Stimulated activated CD8-positive, alpha-beta memory T cell treated with anti-CD3 and anti-CD28 coated beads, Interleukin-7, amount 100 ng/mL, for 1 hour (primary cell): ENCODE results near the gene AGXT.
A peak's percentile ranks its signal among the peaks of the same experiment; 100 is the strongest.

Experiments
- DNase-seq, 2 donors: peaks; one replicate each; pipeline ENCODE4 v3.0.0-alpha.2; 2020; ENCODE audit warnings: low read depth in 2 of 2

The AGXT gene

DNA sequence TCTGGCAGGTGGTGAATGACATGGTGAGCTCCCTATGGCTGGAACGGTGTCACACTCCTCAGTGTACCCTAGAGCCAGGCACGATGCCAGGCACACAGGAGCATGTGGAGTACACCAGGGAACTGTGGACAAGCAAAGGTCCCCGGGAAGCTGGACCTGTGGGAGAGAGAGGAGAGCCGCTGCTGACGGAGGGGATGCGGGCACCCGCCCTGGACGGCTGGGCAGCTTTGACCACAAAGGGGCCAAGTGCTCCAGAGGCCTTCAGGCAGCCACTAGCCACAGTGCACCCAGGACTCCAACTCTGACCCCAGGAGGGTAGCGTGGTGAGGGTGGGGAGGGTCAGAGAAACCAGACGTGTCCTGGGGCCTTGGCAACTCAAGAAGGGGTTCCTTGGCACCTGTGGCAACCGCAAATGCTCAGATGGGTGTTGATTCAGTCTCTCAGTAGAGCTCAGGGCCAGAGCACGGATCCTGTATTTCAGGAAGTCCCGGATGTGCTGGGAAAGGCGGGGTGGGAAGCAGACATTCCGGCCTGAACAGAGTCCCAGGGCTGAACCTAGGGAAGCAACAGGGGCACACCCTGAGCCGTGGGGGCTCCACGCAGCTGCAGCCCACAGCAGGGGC lies 29.6 kb downstream of the AGXT start:
- no peak for DNase-seq

DNA sequence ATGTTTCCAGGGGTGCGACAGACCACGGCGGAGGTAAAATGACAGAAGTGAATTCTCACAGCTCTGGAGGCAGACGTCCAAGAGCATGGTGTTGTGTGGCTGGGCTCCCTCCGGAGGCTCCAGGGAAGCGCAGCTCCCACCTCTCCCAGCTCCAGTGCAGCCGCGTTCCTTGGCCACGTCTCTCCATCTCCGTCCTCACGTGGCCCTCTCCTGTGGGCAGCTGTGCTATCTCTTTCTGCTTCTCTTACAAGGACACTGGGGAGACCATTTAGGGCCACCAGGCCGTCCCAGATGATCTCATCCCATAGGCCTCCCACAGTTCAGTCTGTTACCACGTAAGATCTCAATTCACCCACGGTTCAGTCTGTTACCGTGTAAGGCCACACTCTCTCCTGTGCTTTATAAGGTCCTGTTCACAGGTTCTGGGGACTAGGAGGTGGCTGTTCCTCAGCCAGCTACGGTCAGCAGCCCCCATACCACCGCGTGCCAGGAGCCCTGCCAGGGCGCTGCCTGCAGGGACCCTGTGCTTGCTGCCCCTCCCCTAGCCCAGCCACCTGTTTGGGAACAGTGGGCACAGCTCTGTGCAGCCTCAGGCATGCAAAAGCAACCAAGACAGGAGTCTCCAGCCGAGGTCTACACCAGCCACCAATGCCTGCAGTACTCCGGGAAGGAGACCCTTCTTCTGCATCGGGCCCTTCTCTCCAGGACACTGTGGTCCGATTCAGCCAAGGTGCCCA lies 30.3 kb downstream of the AGXT start:
- DNase-seq: no peak

DNA sequence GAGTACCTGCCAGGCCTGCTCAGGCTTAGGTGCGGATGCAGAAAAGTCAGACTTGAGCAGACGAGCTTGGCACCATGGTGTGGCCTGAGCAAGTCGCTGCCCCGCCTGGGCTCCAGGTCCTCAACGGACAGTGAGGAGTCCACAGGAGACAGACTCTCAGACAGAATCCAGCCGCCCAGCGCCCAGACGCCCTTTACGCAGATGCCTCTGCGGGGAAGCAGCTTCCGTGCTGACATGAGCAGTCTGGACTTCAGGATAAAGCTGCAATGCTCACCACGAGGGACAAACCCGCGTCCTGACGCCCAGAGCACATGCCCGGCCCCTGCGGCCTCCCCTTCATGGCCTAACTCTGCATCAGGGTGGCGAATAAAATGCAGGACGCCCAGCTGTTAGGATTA lies 30.8 kb downstream of the AGXT start:
- no peak for DNase-seq

DNA sequence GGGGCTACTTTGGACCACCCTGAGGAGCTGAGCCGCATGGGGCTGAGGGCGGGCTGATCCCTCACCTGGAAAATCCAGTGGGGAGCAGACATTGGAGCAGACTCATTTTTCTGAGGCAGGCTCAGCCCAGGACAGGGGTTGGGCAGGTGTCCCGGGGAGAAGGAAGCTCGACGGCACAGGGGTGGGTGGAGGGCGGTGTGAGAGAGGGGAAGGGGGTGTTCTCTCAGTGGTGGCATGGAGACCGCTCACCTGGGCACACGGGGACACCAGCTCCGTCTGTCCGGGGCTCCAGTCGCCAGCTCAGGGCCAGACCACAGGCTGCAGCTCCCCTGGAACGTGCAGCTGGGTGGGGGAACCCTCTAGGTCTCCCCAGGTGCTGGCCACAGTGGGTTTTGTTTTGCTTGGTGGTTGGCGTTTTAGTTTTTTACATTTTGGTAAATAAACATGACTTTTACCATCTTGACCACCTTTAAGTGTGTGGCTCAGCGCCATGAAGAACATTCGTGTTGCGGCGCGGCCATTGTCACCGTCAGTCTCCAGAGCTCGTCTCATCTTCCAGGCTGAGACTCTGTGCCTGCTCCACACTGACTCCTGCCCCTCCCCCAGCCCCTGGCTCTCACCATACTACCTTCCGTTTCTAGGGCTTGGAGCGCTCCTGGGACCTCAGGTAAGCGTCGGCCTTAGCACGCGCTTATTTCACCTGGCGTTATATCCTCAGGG lies 31.7 kb downstream of the AGXT start:
- DNase-seq: no peak

DNA sequence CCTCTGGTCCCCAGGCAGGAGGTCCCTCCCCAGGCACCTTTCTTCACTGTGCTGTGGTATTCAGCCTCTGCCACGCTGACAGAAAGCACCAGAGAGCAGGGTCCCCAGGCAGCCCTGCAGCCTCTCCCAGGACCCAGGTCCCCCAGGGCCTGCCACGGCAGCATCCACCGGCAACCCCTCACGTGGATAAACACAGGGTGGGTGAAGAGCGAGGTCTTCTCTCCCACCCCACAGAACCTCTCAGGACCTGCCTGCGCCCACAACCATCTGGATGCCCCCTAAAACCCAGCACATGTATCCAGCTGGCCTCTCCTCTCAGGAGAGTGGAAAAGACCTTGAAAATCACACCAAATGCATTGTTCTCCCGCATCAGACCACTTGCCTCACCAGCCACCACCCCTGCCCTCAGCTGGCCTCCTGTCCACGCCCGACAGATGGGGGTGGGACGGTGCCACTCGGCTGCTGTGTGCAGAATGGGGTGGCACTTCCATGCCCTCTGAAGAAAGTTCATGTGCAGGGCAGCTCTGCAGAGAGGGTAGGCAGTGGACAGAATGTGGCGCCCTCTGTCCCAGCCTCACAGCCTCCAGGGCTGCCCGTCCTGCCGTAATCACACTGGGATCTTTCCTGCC lies 33.5 kb downstream of the AGXT start:
- no peak for DNase-seq

DNA sequence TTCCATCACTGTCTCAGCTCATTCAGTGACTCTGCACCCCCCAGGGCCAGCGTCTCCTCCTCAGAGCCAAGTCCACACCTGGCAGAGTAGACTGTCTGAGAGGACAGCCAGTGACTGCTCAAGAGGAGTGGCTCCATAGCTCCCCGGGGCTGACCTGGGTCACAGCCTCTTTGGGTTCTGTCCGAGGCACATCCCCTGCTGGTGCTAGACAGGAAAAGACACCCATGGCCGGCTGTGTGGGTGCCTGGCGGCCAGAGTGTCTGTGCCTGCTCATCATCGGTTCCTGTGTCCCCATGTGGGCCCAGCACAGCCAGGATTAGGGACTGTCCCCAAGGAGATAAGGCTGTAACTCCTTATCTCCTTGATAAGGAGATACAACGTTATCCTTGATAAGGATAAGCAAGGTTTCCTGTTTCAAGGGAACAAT lies 34.0 kb downstream of the AGXT start:
- DNase-seq: no peak

DNA sequence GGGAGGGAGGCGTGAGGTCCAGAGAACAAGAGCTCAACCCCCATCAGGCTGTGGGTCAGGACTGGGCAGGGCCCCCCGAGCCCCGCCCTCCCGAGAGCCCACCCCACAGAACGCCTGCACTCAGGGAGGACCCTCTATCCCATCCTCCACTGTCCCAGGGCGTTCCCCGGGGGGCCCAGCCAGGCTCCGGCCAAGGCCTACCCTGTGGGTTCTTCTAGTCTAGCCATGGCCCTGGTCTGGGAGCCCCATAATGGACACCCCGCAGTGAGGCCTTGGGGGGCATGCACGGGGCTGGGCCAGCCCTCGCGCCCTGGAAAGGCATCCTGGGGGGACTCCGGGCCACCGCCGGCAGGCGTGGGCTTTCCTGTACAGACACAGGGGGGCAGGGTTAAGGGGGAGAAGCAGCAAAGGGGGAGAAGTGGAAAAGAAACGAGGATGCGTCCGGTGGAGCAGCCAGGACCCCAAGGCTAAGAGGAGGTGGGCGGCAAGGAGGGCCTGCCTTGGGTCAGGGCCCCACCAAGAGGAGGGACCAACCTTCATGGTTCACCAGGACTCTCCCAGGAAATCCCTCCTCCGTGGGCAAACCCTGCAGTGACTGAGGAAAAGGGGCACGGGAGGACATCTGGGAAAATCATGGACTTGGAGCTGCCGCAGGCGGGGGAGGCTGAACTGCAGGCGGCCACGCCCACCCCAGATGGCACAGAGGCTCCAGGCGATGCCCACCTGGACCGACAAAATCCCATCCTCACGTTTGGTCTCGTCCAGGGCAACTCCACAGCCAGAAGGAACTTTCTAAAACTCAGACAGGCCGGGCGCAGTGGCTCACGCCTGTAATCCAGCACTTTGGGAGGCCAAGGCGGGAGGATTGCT lies 34.8 kb downstream of the AGXT start:
- DNase-seq: no peak

DNA sequence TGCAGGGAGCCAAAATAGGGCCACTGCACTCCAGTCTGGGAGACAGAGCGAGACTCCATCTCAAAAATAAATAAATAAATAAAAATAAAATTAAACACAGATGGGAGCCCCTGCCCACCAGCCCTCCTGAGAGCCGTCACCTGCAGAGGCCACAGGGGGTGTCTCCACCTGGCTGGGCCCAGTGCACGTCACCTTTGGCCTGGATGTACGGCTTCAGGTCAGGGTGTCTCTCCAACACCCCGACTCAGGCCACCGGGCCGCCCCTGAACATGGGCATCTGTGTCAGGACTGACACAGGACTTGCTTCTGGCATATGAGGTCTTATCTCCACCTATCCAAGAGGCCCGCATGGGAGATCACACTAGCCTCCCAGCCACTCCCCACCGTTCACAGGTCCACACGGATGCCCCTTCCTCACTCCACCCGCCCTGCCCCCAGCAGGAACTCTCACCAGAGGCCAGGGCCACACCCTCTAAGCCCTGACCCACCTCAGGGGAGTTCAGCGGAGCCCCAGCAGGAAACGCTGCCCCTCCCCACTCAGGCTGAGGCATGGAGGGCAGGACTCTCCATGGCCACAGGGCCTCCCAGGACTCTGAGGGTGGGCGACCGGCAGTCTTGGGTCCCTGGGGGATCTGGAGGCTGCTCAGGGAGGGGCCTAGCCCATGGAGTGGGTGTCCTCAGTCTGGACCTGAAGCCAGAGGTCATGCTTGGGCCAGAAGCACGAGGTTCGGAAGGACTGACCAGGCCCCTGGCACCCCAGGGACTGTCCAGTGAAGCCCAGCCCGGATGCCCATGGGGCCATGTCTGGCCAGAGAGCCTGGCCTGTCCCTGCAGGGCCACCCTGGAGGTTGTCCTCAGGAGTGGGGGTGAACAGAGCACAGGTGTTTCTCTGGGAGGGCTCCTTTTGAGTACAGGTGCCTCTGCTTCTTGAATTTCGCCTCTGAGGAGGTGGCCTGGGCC lies 35.9 kb downstream of the AGXT start:
- DNase-seq: no peak

DNA sequence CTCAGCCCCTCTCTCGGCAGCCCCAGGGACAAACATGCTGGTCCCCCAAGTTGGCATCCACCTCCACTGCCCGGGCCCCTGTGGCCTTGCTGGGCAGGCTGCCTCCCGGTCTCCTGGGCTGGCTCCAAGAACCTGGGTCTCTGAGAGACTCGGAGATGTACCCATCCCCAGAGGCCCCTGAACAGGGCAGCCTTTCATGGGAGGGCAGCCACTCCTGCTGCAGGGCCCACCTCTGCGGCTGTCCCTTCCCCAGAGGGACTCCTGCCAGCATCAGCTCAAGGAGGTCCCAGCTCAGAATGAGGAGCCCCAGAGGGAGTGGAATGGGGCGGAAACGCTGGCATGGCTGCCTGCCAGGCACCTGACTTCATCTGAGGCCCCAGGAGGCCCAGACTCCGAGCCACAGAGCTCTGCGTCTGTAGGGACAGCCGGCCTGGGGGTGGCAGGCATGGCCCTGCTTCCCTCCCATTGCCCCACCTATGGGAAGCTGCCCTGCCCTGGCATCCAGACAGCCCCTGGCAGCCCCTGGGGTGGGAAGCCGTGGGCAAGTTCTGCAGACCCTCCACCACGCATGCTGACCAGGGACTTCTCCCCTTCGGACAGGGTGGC lies 36.7 kb downstream of the AGXT start:
- DNase-seq: no peak

DNA sequence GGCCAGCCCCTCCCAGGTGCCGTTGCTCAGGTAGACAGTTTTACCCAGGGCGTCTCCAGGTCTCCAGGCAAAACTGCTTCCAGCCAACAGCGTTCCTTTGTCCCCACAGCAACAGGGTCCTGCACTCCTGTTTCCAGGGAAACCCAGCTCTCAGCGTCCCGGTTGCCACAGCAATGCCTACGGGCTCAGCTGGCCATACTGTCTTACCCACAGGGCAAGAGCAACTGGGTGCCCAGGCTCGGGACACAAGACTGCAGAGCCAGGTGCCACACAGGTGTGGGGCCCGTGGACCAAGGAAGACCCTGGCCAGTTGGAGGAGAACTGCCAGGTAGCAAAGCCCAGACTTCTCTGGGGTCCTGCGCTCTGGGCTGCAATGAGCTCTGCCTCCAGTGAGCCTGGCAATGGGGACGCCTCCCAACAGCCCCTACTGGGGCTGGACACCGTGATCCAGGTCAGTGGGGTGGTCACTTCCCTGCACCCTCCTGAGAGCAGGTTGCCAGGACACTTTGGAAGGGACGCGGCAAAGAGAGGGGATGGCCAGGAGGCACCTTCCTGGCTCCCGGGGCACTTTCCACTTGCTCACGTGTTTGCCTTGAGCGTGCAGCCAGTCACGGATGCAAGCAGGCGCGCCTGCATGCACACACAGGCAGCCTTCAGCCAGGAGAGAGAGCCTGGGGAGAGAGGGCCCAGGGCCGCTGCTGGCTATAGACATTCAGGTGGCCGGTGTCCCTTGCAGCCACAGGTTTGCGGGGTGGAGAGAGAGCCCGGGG lies 37.7 kb downstream of the AGXT start, which contains the start of gene CROCC2:
Gene CROCC2, plus strand, starts transcription at position 196 of the 770 bp plus-strand sequence. Its CDS starts 178 bp downstream, at position 374.
- DNase-seq: no peak

DNA sequence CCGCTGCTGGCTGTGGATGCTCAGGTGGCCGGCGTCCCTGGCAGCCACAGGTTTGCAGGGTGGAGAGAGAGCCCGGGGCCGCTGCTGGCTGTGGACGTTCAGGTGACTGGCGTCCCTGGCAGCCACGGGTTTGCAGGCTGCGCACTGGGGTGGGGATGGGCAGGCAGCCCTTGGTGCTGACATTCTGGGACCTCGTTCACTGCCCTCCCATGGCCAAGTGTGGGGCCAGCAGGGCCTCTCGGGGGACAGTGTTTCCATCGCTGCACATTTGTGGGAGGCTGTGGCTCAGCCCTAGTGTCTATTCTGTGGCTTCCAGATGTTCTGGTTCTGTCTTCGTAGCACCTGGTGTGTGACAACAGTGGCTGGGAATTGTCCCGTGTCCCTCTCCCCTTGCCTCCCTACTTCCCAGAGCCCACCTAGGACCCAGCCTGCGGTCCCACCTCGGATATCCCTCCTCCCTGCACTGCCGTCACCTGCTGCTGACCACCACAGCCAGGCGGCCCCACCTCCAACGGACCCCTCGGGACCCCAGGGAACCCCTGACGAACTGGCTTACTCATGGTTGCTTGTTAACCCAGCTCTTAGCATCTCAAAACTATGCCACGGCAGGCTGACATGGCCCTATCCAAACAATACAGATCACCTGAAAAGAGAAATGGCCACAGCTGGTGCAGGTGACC lies 38.4 kb downstream of the AGXT start:
- DNase-seq: no peak

DNA sequence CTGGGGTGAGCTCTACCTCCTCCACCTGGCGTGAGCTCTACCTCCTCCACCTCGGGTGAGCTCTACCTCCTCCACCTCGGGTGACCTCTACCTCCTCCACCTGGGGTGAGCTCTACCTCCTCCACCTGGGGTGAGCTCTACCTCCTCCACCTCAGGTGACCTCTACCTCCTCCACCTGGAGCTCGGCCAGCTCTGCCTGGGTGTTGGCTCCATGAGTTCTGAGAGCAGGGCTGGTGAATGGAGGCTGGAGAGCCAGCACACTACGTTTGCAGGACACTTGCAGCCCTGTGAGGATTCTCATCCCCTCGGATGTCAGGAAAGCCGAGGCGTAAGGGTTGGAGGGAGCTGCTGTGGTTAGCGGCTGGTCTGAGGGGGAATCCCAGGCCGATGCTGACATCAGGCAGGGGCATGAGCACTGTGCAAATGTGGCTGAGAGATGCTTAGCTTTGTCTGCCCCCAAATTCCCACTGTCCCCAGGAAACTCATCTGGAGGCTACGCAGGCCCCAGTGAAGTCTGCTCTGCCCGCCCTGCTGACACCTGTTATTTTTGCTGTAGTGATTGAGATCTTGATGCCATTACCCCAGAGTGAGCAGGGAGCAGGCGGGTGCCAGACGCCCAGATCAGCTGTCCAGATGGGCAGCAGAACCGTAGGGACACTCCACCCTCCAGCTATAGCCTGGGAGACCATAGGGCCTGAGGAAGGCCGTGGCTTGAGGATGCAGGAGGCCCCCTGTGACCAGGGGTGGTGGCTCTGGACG lies 40.8 kb downstream of the AGXT start:
- no peak for DNase-seq

DNA sequence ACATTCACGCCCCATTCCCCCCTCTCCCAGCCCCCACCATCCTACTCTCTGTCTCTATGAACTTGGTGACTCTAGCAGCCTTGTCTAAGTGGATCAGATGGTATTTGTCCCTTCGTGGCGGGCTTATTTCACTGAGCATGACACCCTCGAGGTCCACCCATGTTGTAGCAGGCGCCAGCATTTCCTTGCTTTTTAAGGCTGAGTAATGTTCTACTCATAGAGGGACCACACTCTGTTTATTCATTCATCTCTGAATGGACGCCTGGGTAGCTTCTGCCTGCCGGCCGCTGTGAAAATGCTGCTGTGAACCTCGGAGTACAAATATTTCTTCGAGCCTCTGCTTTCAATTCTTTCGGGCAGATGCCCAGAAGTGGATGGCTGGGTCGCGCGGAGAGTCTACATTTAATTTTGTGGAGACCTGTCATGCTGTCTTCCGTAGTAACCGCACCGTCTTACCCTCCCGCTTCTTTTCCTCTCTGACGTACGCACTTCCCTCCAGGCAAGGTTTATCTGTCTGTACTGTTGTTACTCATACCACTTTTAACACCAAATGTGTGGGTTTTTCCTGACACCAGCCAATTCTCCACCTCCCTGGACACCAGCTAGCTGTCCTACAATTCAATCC lies 43.1 kb downstream of the AGXT start:
- DNase-seq: no peak

DNA sequence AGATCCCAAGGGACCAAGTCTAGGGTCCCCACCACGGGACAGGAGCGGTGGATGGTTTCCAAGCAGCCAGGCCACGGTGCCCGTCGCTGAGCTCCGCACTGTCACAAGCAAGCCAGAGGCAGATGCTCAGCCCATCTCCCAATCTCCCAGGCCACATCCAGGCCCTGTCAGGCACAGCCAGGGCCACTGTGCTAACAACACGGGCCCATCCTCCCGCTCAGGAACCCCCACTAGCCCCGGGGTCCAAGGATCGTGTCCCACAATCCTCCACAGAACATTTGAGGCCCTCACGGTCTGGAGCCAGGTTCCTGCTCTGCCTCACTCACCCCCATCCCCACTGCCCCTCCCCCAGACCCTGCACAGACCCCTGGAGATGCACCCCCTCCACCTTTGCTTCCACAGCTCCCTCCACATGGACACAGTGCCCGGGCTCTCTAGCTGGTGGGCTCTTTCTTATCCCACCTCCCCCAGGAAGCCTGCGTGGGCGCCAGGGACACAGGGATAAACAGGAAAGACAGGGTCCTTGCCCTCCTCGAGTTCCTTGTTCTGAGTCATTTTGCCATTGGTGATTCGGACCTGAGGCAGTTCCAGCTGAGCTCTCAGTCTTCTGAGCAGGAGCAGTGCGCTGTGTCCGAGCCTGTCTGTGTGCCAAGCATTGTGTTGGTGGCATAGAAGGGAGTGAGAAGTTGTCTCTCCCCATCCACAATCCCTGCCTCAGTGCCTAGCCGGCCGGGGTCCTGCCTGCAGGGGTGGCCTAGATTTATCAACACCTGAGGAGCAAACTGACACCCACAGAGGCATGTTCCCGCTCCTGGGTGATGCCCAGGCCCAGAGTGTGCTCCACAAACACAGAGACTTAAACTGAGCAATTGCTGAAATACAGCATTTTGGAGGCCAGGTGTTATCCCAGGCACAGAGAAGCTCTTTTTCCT lies 44.5 kb downstream of the AGXT start:
- no peak for DNase-seq

DNA sequence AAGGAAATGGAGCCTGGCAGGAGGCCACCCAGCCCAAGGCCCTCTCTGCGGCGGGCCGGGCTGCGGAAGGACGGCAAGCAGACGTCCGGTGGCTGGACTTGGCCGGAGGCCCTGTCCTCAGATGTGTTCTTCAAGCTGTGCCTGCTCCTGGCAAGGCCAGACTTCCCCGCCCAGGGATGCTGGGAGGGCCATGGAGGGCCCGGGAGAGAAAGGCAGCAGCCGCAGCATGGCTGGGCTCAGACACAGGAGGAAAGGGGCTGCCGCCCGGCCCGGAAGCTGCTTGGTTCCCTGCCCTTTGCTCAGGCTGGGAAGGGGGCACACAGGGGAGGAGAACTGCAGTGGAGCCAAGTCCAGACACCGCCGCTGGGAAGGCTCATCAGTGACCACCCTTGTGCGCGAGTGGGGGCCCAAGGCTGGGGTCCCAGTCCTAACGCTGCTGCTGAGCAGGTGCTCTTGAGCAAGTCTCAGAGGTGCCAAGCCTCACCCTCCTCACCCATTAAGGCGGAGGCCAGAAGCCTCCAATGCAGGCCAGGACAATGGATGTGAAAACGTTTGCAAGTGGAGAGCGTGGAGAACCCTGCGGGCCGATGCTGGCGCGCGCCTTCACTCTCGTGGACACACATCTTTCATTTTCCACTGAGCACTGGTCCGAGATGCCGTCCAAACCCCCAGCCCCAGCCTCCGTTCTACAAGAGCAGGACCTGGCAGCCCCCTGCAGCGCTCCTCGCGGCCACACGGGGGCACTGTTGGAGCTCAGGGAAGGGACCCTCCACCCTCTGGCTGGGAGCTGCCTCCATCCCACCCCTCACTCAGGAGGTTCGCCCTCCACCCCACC lies 45.4 kb downstream of the AGXT start:
- DNase-seq: peak; percentile 24 to 46
